Nephron progenitor cell (in vitro differentiated cells): ENCODE data around the gene CCDC194.
"Not testable (repeated sequence)": the region's sequence is repeated elsewhere in the genome, so short reads cannot be mapped to it uniquely, and the experiment has no call there.

ENCODE experiments used
- DNase-seq: peaks from one replicate; pipeline ENCODE4 v3.0.0; 2021
- H3K27ac Mint-ChIP-seq: 2 replicates; pipeline ENCODE4 v1.8.0; 2021; ENCODE audit warnings: mild to moderate bottlenecking, moderate library complexity, mixed read lengths
- H3K27me3 Mint-ChIP-seq: 2 replicates; pipeline ENCODE4 v1.8.0; 2021; ENCODE audit warnings: mild to moderate bottlenecking, low read depth, mixed read lengths; ENCODE audit not compliant: poor library complexity
- H3K36me3 Mint-ChIP-seq: 2 replicates; pipeline ENCODE4 v1.8.0; 2021; ENCODE audit warnings: low read depth, mixed read lengths
- H3K4me1 Mint-ChIP-seq: 2 replicates; pipeline ENCODE4 v1.8.0; 2021; ENCODE audit warnings: mixed read lengths
- H3K4me3 Mint-ChIP-seq: 2 replicates; pipeline ENCODE4 v1.8.0; 2021; ENCODE audit warnings: mild to moderate bottlenecking, moderate library complexity, mixed read lengths
- H3K9me3 Mint-ChIP-seq: 2 replicates; pipeline ENCODE4 v1.8.0; 2021; ENCODE audit warnings: mild to moderate bottlenecking, moderate library complexity, mixed read lengths
- CTCF ChIP-seq: fragments of 200-600 bp; sonication (generic); IDR thresholded peaks from 2 replicates; pipeline ENCODE4 v1.5.0; 2021; ENCODE audit warnings: antibody characterized with exemption

CCDC194 gene

GRCh38 chr19:17378271-17378670 is 15.7 kb downstream of the CCDC194 start:
- H3K4me1 Mint-ChIP-seq: peaks cover 58% of the 10 kb centered on the region
- peaks cover 3% of the 10 kb centered on the region for H3K27me3 Mint-ChIP-seq
- peak overlapping the region; percentile 85 for H3K27ac Mint-ChIP-seq
- H3K9me3 Mint-ChIP-seq: peaks cover 11% of the 10 kb centered on the region
- DNase-seq: no peak
- H3K36me3 Mint-ChIP-seq: peaks cover 8% of the 10 kb centered on the region
- peak overlapping the region; percentile 4 for H3K4me3 Mint-ChIP-seq
- TF ChIP-seq CTCF: no peak

GRCh38 chr19:17376935-17377600 is 16.9 kb downstream of the CCDC194 start, which contains the start of gene PLVAP:
Gene PLVAP (minus strand): TSS chr19:17377342. CDS start chr19:17377288, 54 bp downstream.
- no peak for TF ChIP-seq CTCF
- H3K4me3 Mint-ChIP-seq: peak within 1 kb of the TSS; percentile 35
- no peaks in the 10 kb centered on the region for H3K27me3 Mint-ChIP-seq
- H3K4me1 Mint-ChIP-seq: peaks cover 48% of the 10 kb centered on the region
- H3K27ac Mint-ChIP-seq: peak within 1 kb of the TSS; percentile 91
- peaks cover 11% of the 10 kb centered on the region for H3K9me3 Mint-ChIP-seq
- peaks cover 8% of the 10 kb centered on the region for H3K36me3 Mint-ChIP-seq
- DNase-seq: peak; percentile 31

- peaks cover 15% of the 10 kb centered on the region for H3K36me3 Mint-ChIP-seq
- H3K27me3 Mint-ChIP-seq: peaks cover 9% of the 10 kb centered on the region
- no peak overlapping the region for H3K27ac Mint-ChIP-seq
- TF ChIP-seq CTCF: no peak
- no peak for DNase-seq
- peaks cover 11% of the 10 kb centered on the region for H3K4me1 Mint-ChIP-seq
- peaks cover 5% of the 10 kb centered on the region for H3K9me3 Mint-ChIP-seq
- H3K4me3 Mint-ChIP-seq: no peak overlapping the region
Observed at GRCh38 chr19:17370026-17370587, 23.9 kb downstream of the CCDC194 start.

- H3K9me3 Mint-ChIP-seq: peaks cover 9% of the 10 kb centered on the region
- no peak overlapping the region for H3K4me3 Mint-ChIP-seq
- peaks cover 22% of the 10 kb centered on the region for H3K27me3 Mint-ChIP-seq
- DNase-seq: no peak
- H3K27ac Mint-ChIP-seq: no peak overlapping the region
- H3K4me1 Mint-ChIP-seq: peaks cover 8% of the 10 kb centered on the region
- H3K36me3 Mint-ChIP-seq: peaks cover 21% of the 10 kb centered on the region
- no peak for TF ChIP-seq CTCF
Observed at GRCh38 chr19:17365361-17365760, 28.6 kb downstream of the CCDC194 start.

GRCh38 chr19:17363852-17364605 is 30.0 kb downstream of the CCDC194 start:
- peaks cover 18% of the 10 kb centered on the region for H3K36me3 Mint-ChIP-seq
- H3K9me3 Mint-ChIP-seq, H3K4me3 Mint-ChIP-seq, H3K27ac Mint-ChIP-seq, DNase-seq: not testable (repeated sequence)
- peaks cover 10% of the 10 kb centered on the region for H3K4me1 Mint-ChIP-seq
- H3K27me3 Mint-ChIP-seq: peaks cover 21% of the 10 kb centered on the region
